ENCODE results near the gene ARRB2.
"Not testable (repeated sequence)": the region's sequence is repeated elsewhere in the genome, so short reads cannot be mapped to it uniquely, and the experiment has no call there.

The ARRB2 gene

DNA sequence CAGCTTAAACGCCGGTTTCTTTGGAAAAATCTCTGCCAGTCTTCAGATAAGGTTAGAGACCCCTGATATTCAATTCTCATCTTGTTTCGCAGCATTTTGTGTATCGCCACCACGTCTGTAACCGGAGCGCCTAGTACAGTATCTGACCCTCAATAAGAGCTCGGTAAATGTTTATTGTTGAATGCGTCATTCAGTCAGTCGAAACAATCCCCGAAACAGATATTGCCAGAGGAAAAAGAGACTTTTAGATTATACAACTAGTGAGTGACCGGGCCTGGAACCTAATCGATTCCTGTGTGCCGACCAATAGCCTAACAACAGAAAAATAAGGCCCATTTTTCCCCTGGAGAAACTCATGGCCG is 7.1 kb upstream of the ARRB2 start:
- DNase-seq (ENCODE audit: low spot score), result no peak

DNA sequence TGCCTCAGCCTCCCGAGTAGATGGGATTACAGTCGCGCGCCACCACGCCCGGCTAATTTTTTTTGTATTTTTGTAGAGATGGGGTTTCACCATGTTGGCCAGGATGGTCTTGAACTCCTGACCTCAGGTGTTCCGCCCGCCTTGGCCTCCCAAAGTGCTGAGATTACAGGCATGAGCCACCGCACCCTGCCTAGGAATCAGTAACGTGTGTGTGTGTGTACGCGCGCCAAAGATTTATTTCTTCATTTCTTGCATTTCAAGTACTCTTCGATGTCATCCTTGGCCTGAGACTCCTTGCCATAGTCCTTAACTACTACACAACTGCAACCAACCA is 5.9 kb upstream of the ARRB2 start:
- DNase-seq (ENCODE audit: low spot score), result not testable (repeated sequence)

DNA sequence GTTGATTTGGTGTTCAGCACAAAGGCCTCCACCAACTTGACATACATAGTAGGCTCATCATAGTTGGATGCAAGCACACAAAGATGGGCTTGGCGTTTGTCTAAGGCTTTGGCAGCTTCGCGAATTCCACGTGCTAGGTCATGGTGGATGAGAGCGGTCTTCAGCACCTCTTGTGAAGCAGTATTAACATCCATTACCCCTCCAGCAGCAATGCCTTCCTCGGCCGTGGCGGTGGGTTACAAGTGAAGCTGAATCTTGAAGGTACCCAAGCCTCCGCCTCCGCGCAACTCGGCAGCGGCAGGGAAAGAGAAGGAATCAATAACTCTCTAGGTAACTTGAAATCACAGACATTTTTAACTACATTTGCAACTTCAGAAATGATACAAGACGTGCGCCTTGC is 5.4 kb upstream of the ARRB2 start:
- DNase-seq (ENCODE audit: low spot score), result no peak

DNA sequence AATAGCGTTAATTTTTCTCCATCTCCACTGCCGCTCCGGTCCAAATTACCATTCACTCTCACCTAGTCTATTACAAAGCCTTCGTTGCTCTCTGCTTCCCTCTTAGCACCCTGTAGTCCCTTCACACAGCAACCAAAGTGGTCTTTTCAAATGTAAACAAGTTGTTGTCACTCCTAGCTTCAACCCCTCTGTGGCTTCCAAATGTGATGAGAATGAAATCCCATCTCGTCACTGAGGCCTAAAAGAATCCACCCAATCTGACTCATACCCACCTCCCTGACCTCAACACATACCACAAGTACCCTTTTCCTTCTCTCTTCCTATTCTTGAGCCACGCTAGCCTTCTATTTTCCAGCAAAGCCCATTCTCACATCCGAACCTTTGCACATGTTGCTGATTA is 4.3 kb upstream of the ARRB2 start:
- no peak for DNase-seq (ENCODE audit: low spot score)

DNA sequence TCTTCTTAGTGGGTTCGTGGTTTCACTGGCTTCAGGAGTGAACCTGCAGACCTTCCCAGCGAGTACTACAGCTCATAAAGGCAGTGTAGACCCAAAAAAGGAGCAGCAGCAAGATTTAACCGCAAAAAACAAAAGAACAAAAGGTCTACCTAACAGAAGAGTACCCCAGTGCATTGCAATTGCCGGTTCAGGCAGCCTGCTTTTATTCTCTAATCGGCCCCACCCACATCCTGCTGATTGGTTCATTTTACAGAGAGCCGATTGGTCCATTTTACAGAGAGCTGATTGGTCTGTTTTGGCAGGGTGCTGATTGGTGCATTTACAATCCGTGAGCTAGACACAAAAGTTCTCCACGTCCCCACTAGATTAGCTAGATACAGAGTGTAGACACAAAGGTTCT is 2.0 kb upstream of the ARRB2 start:
- DNase-seq (ENCODE audit: low spot score), result no peak

DNA sequence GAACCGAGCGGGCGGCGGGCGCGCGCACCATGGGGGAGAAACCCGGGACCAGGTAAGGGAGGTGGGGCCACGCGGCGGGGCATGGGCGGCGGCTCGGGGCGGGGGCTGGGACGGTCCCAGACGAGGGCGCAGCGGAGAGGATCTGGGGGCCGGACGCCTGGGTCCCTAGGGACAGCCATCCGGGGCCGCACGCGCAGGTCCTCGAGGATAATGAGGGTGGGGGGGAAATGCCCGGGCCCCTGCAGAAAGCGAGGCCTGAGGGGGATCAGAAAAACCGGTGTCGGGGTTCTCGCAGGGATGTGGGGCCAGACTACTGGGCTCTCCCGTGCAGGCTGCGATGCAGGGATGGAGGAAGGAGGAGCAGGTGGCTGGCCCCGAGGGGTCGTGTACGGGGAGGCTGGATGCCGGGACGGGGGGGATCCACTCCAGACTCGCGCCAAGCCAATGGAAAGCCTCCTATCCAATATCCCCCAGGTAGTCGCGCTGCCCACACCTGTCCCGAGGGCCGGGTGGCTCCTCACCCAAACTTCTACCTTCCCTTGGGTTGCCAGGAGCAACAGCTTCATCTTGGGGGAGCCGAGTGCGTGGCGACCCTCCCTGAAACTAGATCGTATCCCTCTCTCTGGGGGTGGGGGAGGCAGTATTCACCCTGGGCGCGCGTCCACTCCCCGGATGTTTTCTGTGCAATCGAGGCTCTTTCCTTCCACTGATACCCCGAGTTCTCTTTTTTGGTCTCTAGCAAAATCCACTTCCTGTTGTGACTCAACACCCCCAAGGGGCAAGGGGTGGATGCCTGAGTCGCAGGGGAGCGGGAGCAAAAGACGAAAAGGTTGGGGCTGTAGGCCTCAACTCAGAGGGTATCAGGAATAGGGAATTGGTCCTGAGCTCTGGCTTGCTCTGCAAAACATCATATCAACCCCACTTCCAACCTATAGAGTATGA is 532 bp downstream of the ARRB2 start:
- DNase-seq (ENCODE audit: low spot score), result no peak

DNA sequence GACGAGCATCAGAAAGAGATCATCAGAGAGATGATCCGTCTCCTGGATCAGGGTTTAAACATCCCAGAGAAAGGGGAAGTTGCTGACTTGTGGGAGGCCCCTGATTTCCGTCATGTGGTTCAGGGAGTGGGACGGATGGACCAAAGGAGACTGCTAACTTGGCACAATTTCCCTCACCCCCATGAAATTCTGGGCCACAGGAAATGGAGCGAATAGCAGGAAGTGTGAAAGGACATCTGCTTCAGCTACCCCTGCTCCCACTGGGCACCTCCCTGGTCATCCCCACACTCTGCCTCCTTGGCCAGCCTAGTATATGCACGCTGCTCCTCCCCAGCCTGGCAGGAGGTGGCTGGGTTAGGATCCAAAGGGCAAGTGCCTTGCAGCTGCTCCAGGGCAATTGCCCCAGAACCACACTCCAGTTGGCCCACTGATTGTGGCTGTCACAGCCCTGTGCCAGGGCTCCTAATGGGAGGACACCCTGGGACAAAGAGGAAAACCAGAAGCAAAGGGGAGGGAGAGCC is 1.3 kb downstream of the ARRB2 start:
- no peak for DNase-seq (ENCODE audit: low spot score)

DNA sequence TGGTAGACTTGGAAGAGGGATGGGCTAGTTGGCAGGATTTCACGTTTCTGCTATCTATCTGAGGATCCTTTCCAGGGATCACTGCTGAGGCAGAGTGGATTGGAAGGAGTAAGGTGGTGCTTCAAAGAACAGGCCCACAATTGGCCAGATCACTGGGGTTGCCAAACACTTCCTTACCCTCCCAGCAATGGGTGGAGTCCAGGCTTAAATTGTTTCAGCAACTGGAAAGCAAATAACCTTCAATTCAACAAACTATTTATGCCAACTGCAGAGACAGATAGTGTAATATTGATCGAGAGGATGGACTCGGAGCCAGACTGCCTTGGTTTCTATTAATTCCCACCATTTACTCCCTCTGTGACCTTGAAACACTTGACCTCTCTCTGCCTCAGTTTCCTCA is 2.1 kb downstream of the ARRB2 start:
- no peak for DNase-seq (ENCODE audit: low spot score)

DNA sequence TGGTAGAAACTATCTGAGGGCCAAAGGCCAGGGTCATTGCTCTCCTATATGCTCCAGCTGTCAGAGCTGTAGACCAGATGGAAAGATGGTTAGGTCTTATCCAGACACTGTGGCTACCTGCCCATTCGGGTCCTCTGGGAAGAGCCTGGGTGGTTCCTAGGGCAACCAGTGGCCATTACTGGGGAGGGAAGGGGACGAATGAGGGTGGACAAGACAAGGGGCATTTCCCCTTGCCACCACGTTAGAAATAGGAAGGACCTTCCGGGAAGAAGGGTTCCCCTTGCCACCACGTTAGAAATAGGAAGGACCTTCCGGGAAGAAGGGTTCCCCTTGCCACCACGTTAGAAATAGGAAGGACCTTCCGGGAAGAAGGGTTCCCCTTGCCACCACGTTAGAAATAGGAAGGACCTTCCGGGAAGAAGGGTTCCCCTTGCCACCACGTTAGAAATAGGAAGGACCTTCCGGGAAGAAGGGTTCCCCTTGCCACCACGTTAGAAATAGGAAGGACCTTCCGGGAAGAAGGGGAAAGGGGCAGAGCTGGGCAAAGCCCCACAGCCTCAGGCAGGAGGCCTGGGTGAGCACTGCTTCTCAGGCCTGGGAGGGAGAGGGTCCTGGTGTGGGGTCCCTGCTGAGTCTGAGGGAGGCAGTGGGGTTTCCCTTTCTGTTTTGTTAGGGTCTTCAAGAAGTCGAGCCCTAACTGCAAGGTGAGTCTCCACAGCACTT is 4.1 kb downstream of the ARRB2 start:
- not testable (repeated sequence) for DNase-seq (ENCODE audit: low spot score)

DNA sequence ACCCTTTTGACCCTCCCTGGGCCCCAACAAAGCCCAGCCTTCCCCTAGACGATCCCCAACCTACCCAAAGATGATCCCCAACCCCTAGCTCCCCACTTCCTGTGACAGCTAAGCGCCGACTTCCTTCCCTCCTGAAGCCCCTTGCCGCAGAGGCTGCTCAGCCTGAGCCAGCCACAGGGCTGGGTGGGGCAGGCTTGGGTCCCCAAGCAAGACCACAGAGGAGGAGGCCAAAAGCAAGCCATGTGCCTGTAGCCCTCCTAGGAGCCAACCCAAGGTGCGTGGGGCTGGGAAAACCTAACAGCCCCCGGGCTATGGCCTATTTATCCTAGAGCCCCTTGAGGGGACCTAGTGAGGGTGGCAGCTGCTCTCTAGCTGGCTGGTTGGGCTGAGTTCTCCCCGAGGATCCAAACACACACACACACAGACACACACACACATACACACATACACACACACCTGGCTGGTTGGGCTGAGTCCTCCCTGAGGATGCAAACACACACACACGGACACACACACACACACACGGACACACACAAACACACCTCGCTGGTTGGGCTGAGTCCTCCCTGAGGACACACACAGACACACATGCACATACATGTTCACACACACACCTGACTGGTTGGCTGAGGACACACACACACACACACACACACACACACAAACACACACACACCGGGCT is 4.8 kb downstream of the ARRB2 start:
- DNase-seq (ENCODE audit: low spot score), result no peak

DNA sequence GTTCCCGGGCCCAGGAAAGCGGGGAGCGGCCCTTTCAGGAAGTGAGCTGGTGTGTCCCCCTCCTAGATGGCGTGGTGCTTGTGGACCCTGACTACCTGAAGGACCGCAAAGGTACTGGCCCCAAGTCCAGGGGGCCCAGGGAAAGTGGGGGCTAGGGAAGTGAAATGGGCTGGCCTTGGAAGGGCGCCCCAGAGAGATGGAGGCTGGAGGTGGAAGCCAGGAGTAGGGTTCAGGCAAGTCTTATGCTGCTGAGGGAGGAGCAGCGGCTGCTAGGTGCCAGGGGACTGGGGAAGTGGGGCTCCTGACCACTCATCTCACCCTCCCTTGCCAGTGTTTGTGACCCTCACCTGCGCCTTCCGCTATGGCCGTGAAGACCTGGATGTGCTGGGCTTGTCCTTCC is 5.6 kb downstream of the ARRB2 start:
- no peak for DNase-seq (ENCODE audit: low spot score)

DNA sequence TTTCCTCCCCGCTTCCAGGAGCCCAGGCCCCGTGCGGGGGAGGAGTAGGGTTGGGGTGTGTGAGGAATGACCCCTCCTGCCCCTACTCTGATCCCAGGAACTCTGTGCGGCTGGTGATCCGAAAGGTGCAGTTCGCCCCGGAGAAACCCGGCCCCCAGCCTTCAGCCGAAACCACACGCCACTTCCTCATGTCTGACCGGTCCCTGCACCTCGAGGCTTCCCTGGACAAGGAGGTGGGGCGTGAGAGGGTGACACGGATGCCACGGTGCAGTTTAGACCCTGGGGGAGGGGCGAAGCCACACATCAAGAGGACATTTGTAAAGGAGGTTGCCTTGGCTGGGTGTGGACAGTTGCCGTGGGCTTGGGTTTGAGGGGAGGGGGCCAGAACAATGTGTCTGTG is 7.4 kb downstream of the ARRB2 start:
- DNase-seq (ENCODE audit: low spot score), result no peak

DNA sequence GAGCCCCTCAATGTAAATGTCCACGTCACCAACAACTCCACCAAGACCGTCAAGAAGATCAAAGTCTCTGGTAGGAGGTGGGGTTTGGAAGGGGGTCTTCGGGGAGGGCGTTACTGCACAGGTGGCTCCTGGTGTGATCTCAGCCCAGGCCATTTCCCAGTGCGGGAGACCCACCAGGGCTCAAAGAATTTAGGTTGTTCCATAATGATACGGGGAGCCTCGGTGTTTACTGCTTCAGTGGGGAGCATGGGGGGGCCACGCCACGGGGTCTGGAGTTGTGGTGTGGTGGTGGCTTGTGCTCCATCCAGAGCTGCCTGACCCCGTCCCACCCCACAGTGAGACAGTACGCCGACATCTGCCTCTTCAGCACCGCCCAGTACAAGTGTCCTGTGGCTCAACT is 7.8 kb downstream of the ARRB2 start:
- no peak for DNase-seq (ENCODE audit: low spot score)

DNA sequence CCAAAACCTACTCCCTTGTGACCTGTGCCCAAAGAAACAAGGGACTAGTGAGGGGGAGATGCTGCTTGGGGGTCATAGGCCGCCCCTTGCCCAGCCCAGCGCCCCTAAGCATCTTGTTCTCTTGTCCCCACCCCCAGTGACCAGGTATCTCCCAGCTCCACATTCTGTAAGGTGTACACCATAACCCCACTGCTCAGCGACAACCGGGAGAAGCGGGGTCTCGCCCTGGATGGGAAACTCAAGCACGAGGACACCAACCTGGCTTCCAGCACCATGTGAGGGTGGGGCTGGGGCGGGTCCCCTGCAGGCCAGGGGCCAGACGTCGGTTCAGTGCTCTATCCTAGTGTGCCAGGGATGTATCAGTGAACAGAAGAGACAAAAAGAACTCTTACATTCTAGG is 8.7 kb downstream of the ARRB2 start:
- DNase-seq (ENCODE audit: low spot score), result no peak

DNA sequence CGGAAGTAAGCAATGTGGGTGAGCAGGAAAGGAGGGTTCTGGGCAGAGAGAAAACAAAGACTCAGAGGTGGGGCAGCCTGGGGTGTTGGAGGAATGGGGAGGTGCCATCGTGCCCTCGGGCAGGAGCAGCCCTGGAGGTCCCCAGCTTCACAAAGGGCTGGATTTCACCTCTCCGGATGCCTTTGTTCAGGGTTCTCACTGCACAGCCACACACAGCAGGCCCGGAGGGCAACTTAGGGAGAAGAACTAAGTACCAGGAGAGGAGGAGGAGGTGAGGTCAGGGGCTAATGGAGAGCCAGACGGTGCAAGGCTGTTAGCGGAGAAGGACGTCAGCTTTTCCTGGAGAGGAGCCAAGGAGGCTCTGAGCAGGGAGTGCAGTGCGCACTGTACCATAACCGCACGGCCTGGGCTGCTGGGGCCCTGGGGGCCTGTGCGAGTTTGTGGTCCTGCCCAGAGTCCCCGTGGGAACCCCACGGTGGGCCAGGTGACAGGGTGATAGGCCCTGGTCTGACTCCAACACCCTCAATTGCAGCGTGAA is 9.3 kb downstream of the ARRB2 start:
- no peak for DNase-seq (ENCODE audit: low spot score)

DNA sequence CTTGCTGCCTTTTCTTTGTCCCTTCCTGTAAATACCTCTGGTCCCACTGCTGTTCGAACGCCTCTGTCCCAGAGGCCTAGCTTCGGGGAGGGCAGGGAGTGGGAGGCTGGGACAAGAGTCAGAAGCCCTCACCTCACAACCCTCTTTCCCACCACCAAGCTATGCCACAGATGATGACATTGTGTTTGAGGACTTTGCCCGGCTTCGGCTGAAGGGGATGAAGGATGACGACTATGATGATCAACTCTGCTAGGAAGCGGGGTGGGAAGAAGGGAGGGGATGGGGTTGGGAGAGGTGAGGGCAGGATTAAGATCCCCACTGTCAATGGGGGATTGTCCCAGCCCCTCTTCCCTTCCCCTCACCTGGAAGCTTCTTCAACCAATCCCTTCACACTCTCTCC is 10.4 kb downstream of the ARRB2 start:
- no peak for DNase-seq (ENCODE audit: low spot score)

DNA sequence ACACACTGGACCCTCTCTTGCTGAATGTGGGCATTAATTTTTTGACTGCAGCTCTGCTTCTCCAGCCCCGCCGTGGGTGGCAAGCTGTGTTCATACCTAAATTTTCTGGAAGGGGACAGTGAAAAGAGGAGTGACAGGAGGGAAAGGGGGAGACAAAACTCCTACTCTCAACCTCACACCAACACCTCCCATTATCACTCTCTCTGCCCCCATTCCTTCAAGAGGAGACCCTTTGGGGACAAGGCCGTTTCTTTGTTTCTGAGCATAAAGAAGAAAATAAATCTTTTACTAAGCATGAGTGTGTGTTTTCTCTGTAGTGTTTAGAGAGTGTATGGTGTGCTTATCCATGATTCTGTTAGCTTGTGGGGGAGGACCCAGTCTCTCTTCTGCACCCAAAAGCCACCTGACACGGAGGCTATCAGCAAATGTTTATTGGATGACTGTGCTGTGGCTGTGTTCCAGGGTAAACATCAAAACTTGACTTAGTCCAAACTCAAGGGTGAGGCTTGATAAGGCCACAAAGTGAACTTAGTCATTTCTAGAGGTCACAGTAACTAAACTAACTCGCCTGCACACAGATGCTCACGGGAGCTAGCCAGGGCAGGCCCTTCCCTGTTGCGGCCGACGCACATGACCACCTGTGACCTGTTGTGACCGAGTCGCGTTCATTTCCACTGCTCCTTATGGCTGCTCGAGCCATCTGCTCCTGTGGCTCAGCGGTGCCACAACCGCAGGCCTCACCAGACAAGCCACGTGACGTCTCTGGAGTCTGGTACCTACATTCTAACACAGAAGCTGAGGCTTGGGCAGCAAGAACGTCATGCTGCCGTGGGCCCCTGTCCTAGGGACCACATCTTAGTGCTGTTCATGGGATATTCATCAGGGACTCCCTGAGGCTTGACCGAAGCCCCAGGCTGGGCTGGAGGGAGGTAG is 11.0 kb downstream of the ARRB2 start:
- DNase-seq (ENCODE audit: low spot score), result no peak

DNA sequence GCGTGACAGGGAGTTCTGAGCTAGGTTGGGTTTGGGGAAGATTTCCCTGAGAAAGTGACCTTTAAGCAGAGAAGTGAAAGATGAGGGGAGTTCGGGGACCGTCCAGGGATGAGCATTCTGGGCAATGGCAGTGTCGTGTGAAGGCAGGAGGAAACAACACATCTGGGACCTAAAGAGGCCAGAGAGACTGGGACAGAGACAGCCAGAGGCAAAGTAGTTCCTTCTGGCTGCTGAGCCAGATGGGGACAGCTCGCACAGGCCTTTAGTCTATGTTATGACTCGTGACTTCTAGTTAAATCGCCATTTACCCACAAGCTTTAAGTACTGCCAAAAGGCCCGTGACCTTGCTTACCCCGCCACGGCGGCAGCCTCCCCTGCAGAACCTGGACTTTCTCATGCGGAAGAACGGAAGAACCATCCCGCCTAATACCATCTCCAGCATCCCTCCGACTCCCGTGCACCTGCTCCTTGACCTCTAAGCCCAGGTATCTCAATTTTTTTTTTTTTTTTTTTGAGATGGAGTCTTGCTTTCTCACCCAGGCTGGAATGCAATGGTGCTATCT is 12.3 kb downstream of the ARRB2 start:
- no peak for DNase-seq (ENCODE audit: low spot score)

DNA sequence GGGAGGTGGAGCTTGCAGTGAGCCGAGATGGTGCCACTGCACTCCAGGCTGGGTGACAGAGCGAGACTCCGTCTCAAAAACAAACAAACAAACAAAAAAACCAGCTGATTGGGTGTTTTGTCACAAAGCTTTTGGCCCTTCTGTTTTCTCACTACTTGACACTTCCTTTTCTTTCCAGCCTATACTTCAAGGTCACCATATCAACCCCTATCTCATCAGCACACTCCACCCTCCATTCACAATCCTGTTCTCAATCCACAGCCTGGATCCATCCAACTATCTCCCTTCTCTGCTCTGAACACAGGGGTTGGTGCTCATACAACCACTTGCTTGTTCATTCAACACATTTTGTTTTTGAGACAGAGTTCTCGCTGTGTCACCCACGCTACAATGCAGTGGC is 14.2 kb downstream of the ARRB2 start:
- no peak for DNase-seq (ENCODE audit: low spot score)

DNA sequence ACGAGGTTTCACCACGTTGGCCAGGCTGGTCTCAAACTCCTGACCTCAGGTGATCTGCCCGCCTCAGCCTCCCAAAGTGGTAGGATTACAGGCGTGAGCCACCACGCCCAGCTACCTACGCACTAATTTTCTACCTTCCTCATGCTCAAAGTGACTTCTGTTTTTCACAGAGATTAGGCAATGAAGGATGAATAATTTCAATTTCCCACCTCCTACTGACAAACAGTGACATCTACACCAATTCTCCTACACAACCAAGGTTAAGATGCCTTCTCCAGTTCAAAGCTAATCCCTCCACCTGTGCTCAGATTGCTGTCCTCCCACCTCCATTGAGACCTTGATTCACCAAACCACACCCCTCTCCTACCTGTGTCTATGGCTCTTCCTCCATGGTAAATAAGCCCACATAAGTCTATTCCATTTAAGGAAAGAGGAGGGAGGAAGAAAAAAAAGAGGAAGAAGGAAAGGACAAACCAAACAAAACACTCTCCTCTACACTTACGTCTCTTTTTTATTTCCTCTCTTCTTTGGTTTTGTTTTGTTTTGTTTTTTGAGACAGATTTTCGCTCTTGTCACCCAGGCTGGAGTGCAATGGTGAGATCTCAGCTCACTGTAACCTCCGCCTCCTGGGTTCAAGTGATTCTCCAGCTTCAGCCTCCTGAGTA is 15.3 kb downstream of the ARRB2 start:
- no peak for DNase-seq (ENCODE audit: low spot score)

DNA sequence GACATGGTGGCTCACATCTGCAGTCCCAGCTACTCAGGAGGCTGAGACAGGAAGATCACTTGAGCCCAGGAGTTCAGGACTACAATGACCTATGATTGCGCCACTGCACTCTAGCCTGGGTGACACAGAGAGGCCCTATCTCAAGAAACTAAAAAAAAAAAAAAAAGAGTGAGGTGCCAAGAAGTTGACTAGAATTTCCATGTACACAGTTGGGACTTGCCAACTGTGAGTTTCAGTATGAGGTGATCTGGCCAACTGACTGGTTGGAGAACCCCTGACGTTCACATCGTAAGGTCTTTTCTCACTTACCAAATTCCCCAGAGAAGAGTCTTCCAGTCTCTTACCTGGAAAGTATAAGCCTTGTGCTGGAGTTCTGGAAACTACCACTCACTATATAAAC is 17.7 kb downstream of the ARRB2 start:
- DNase-seq (ENCODE audit: low spot score), result no peak
